ENCODE measurements around the gene CFLAR. TPM values are rescaled to one million over a fixed set of nuclear protein-coding genes. Genes with fewer than 3 reads are reported as not detected.
A peak's percentile ranks its signal among the peaks of the same experiment; 100 is the strongest.

The CFLAR gene
- total and polyA plus RNA-seq, 2 of the 13 experiments (the other 11 are each of a cell fraction or from before 2014, with no cell fraction given), result 43.8 to 92.1 TPM

DNA sequence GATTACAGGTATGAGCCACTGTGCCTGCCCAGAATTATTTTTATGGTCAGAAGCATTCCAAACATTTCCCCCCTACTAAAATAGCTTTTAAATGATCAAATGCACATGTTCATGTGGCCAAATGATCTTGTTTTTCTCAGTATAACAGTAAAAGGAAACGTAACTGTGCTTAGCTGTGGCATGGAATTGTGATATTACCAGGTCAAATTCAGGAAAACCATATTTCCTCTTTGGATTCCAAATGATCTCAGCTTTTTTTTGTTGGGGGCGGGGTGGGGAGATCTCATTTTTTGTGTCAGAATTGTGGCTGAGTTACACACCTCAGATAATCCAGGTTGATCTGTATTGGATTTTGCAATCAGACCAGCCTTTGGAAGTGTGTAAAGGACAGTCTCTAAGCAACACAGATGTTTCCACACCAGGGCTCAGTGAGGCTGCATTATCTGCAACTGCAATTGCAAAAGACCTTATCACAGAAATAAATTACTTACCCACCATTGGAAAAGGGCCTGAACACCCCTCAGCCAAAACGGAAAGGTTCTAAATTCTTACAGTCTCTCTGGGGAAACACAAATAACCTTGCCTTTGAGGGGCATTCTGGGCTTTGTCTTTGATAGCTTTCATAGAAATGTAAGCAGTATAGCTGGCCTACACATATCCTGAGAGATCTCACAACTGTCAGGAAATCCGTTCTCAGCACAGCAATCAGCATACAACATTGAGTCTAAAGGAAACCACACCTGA lies 75.3 kb downstream of the CFLAR start (continued):
- TF ChIP-seq EP300 (IDR thresholded peaks at IDR 0.05; ENCODE audit: low read depth in 2 of 2, low read length in 2 of 2) (peak in 1 of 2 experiments; percentile 27; a peak in 1 of 4 replicates), EP300 (CRISPR knock-in tag; IDR thresholded peaks at IDR 0.05; ENCODE audit: borderline replicate concordance) (no peak), FOXA3 (CRISPR knock-in tag; IDR thresholded peaks at IDR 0.05) (0 out of 2 replicates have a peak, but pooled peaks have one; percentile 21), CEBPB (IDR thresholded peaks at IDR 0.05; ENCODE audit: borderline replicate concordance, low read depth, low read length) (peak; percentile 93), ZNF317 (CRISPR knock-in tag; IDR thresholded peaks at IDR 0.05) (no peak), NCOR1 (IDR thresholded peaks at IDR 0.05; ENCODE audit: borderline replicate concordance, low read length) (0 out of 2 replicates have a peak, but pooled peaks have one; percentile 19), RFX3 (CRISPR knock-in tag; IDR thresholded peaks at IDR 0.05) (peak; percentile 53; the same call in 1 of the 2 replicates), HMG20A (CRISPR knock-in tag; IDR thresholded peaks at IDR 0.05; ENCODE audit: borderline replicate concordance) (no peak), GATAD2A (CRISPR knock-in tag; IDR thresholded peaks at IDR 0.05) (peak; percentile 28), RFX1 (IDR thresholded peaks at IDR 0.05) (peak; percentile 69), BRD4 (CRISPR knock-in tag; IDR thresholded peaks at IDR 0.05) (no peak)
- TF ChIP-seq, protein P1, sequence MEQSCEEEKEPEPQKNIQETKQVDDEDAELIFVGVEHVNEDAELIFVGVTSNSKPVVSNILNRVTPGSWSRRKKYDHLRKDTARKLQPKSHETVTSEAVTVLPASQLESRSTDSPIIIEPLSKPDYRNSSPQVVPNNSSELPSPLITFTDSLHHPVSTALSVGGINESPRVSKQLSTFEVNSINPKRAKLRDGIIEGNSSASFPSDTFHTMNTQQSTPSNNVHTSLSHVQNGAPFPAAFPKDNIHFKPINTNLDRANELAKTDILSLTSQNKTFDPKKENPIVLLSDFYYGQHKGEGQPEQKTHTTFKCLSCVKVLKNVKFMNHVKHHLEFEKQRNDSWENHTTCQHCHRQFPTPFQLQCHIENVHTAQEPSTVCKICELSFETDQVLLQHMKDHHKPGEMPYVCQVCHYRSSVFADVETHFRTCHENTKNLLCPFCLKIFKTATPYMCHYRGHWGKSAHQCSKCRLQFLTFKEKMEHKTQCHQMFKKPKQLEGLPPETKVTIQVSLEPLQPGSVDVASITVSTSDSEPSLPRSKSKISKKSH (CRISPR knock-in tag; IDR thresholded peaks at IDR 0.05; ENCODE audit: borderline replicate concordance), result no peak
- TF ChIP-seq, protein P2, sequence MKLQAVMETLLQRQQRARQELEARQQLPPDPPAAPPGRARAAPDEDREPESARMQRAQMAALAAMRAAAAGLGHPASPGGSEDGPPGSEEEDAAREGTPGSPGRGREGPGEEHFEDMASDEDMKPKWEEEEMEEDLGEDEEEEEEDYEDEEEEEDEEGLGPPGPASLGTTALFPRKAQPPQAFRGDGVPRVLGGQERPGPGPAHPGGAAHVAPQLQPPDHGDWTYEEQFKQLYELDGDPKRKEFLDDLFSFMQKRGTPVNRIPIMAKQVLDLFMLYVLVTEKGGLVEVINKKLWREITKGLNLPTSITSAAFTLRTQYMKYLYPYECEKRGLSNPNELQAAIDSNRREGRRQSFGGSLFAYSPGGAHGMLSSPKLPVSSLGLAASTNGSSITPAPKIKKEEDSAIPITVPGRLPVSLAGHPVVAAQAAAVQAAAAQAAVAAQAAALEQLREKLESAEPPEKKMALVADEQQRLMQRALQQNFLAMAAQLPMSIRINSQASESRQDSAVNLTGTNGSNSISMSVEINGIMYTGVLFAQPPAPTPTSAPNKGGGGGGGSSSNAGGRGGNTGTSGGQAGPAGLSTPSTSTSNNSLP (IDR thresholded peaks at IDR 0.05; ENCODE audit: low read depth, low read length), result 0 out of 2 replicates have a peak, but pooled peaks have one; percentile 33
- TF ChIP-seq, protein P3, sequence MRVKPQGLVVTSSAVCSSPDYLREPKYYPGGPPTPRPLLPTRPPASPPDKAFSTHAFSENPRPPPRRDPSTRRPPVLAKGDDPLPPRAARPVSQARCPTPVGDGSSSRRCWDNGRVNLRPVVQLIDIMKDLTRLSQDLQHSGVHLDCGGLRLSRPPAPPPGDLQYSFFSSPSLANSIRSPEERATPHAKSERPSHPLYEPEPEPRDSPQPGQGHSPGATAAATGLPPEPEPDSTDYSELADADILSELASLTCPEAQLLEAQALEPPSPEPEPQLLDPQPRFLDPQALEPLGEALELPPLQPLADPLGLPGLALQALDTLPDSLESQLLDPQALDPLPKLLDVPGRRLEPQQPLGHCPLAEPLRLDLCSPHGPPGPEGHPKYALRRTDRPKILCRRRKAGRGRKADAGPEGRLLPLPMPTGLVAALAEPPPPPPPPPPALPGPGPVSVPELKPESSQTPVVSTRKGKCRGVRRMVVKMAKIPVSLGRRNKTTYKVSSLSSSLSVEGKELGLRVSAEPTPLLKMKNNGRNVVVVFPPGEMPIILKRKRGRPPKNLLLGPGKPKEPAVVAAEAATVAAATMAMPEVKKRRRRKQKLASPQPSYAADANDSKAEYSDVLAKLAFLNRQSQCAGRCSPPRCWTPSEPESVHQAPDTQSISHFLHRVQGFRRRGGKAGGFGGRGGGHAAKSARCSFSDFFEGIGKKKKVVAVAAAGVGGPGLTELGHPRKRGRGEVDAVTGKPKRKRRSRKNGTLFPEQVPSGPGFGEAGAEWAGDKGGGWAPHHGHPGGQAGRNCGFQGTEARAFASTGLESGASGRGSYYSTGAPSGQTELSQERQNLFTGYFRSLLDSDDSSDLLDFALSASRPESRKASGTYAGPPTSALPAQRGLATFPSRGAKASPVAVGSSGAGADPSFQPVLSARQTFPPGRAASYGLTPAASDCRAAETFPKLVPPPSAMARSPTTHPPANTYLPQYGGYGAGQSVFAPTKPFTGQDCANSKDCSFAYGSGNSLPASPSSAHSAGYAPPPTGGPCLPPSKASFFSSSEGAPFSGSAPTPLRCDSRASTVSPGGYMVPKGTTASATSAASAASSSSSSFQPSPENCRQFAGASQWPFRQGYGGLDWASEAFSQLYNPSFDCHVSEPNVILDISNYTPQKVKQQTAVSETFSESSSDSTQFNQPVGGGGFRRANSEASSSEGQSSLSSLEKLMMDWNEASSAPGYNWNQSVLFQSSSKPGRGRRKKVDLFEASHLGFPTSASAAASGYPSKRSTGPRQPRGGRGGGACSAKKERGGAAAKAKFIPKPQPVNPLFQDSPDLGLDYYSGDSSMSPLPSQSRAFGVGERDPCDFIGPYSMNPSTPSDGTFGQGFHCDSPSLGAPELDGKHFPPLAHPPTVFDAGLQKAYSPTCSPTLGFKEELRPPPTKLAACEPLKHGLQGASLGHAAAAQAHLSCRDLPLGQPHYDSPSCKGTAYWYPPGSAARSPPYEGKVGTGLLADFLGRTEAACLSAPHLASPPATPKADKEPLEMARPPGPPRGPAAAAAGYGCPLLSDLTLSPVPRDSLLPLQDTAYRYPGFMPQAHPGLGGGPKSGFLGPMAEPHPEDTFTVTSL (CRISPR knock-in tag; IDR thresholded peaks at IDR 0.05; ENCODE audit: borderline replicate concordance), result no peak
